HepG2 (cell line): ENCODE measurements around the gene EIF6. TPM values are rescaled to one million over a fixed set of nuclear protein-coding genes. Genes with fewer than 3 reads are reported as not detected.
A peak's percentile ranks its signal among the peaks of the same experiment; 100 is the strongest.

Source experiments
- ASH2L ChIP-seq: fragments of 300-600, 200-600 bp; sonication (generic); IDR thresholded peaks from 2 replicates; pipeline ENCODE4 v1.7.0; 2017; ENCODE audit warnings: low read depth, mild to moderate bottlenecking, moderate library complexity, mixed read lengths, low read length; ENCODE audit not compliant: insufficient read length
- HNRNPK ChIP-seq: fragments of 200-400 bp; formaldehyde crosslinking; IDR thresholded peaks from 2 replicates; pipeline ENCODE4 v1.6.1; 2018; ENCODE audit warnings: low read length, low read depth, moderate library complexity, mild to moderate bottlenecking; ENCODE audit not compliant: poor library complexity, severe bottlenecking
- MEIS1 ChIP-seq: sonication (generic); formaldehyde crosslinking; IDR thresholded peaks from 2 replicates; pipeline ENCODE4 v1.9.0; 2021; ENCODE audit warnings: mild to moderate bottlenecking, missing genetic modification reagents, moderate library complexity, borderline replicate concordance
- POLR2A ChIP-seq, 2 experiments: IDR thresholded peaks; 2 replicates each; pipeline ENCODE4 v1.6.1; 2011; ENCODE audit warnings: low read depth in 2 of 2, low read length in 2 of 2, mild to moderate bottlenecking in 1 of 2, moderate library complexity in 1 of 2; ENCODE audit not compliant: insufficient read depth in 1 of 2
- RORA ChIP-seq: sonication (generic); formaldehyde crosslinking; IDR thresholded peaks from 2 replicates; pipeline ENCODE4 v1.5.0; 2020; ENCODE audit warnings: mild to moderate bottlenecking, missing genetic modification reagents, moderate library complexity
- UBTF ChIP-seq: sonication (generic); formaldehyde crosslinking; IDR thresholded peaks from 2 replicates; pipeline ENCODE4 v1.4.0; 2020; ENCODE audit warnings: mild to moderate bottlenecking, missing genetic modification reagents
- ZNF143 ChIP-seq: sonication (generic); formaldehyde crosslinking; IDR thresholded peaks from 2 replicates; pipeline ENCODE4 v1.4.0; 2020; ENCODE audit warnings: missing genetic modification reagents
- ZNF383 ChIP-seq: sonication (generic); formaldehyde crosslinking; IDR thresholded peaks from 2 replicates; pipeline ENCODE4 v1.4.0; 2020; ENCODE audit warnings: missing genetic modification reagents, mild to moderate bottlenecking, borderline replicate concordance
- ZNF552 ChIP-seq: sonication (generic); formaldehyde crosslinking; IDR thresholded peaks from 2 replicates; pipeline ENCODE4 v1.9.0; 2022; ENCODE audit warnings: missing genetic modification reagents, mild to moderate bottlenecking, borderline replicate concordance
- ZNF572 ChIP-seq: sonication (generic); formaldehyde crosslinking; IDR thresholded peaks from 2 replicates; pipeline ENCODE4 v1.5.1; 2020; ENCODE audit warnings: mild to moderate bottlenecking, missing genetic modification reagents
- ZNF687 ChIP-seq: sonication (generic); formaldehyde crosslinking; IDR thresholded peaks from 2 replicates; pipeline ENCODE4 v1.5.1; 2020; ENCODE audit warnings: mild to moderate bottlenecking, missing genetic modification reagents, moderate library complexity
- ZNF704 ChIP-seq: sonication (generic); formaldehyde crosslinking; IDR thresholded peaks from 2 replicates; pipeline ENCODE4 v1.8.1; 2023; ENCODE audit warnings: mild to moderate bottlenecking, inconsistent platforms, moderate library complexity, missing genetic modification reagents, borderline replicate concordance
- ZNF772 ChIP-seq: sonication (generic); formaldehyde crosslinking; IDR thresholded peaks from 2 replicates; pipeline ENCODE4 v1.5.0; 2020; ENCODE audit warnings: mild to moderate bottlenecking, missing genetic modification reagents
- polyA plus RNA-seq, 8 experiments: library from polyadenylated mRNA; depleted of rRNA in 3 of 8; stranded (reverse) in 7 of 8; unstranded in 1 of 8; fragments of >200 nt; fragmentation: Illumina TruSeq in 4 of 8; extraction: Trizol in 4 of 8; gene quantifications; 2 replicates each; pipeline versions ENCODE4 v1.2.1 to v1.2.3, GENCODE V29; 2011 to 2016; ENCODE audit warnings: low read depth in 4 of 8, missing spikeins in 1 of 8, mixed read lengths in 1 of 8; ENCODE audit not compliant: insufficient read depth in 1 of 8
- total RNA-seq, 5 experiments: library from RNA; depleted of rRNA; stranded (reverse); fragments of >200 nt; fragmentation: Illumina TruSeq; extraction: Trizol; gene quantifications; 2 replicates each; pipeline ENCODE4 v1.2.3, GENCODE V29; 2016; ENCODE audit warnings: low read depth in 1 of 5

Gene EIF6
- total and polyA plus RNA-seq, 2 of the 13 experiments (the other 11 are each of a cell fraction or from before 2014, with no cell fraction given) = 462 to 466 TPM

- peak; percentile 80 for TF ChIP-seq ZNF687 (CRISPR knock-in tag)
- TF ChIP-seq ZNF704 (CRISPR knock-in tag) = no peak
- no peak for TF ChIP-seq ASH2L
- no peak for TF ChIP-seq ZNF143
- TF ChIP-seq ZNF772 (CRISPR knock-in tag) = peak; percentile 56; the same call in 1 of the 2 replicates
- TF ChIP-seq ZNF383 (CRISPR knock-in tag) = no peak
- no peak for TF ChIP-seq RORA
- TF ChIP-seq ZNF552 = no peak
- TF ChIP-seq POLR2A (IDR thresholded peaks at IDR 0.05; ENCODE audit: insufficient read depth in 1 of 2, low read depth in 2 of 2, low read length in 2 of 2) = no peak
- no peak; the same call in 1 of the 2 replicates for TF ChIP-seq UBTF (CRISPR knock-in tag)
- TF ChIP-seq MEIS1 (CRISPR knock-in tag) = peak; percentile 63
- no peak for TF ChIP-seq HNRNPK
- TF ChIP-seq ZNF572 (CRISPR knock-in tag) = no peak
Observed at GRCh38 chr20:35293303-35294292, 9.0 kb upstream of the EIF6 start (continued).
